Tibial nerve (tissue), 4 donors: Measurements from ENCODE around the gene CCDC78. TPM values are rescaled to one million over a fixed set of nuclear protein-coding genes. Genes with fewer than 3 reads are reported as not detected.
A peak's percentile ranks its signal among the peaks of the same experiment; 100 is the strongest.

ENCODE experiments used
- DNase-seq, 2 donors: peaks; one replicate each; pipeline ENCODE4 v3.0.0-alpha.2; 2019; ENCODE audit warnings: low spot score in 2 of 2
- H3K27ac ChIP-seq, 4 donors: fragments of 200-600 bp; sonication (generic) in 3 of 4; one replicate each; pipeline ENCODE4 v1.5.1; 2017 to 2019; ENCODE audit warnings: mild to moderate bottlenecking in 1 of 4
- H3K27me3 ChIP-seq, 2 donors: fragments of 200-600 bp; sonication (generic) in 1 of 2; one replicate each; pipeline versions ENCODE4 v1.5.1 to v1.6.0; 2017 to 2019
- H3K36me3 ChIP-seq, 3 donors: fragments of 200-600 bp; sonication (generic); one replicate each; pipeline ENCODE4 v1.5.1; 2018 to 2019
- H3K4me1 ChIP-seq, 4 donors: fragments of 200-600 bp; sonication (generic) in 3 of 4; one replicate each; pipeline ENCODE4 v1.5.1; 2017 to 2019
- H3K4me3 ChIP-seq, 4 donors: fragments of 200-600 bp; sonication (generic) in 3 of 4; one replicate each; pipeline ENCODE4 v1.5.1; 2017 to 2019; ENCODE audit warnings: mild to moderate bottlenecking in 1 of 4, moderate library complexity in 1 of 4
- H3K9me3 ChIP-seq, 4 donors: fragments of 200-600 bp; sonication (generic) in 3 of 4; one replicate each; pipeline ENCODE4 v1.5.1; 2017 to 2019
- CTCF ChIP-seq, 5 experiments: fragments of 200-600 bp in 3 of 5; fragments of 450-650 bp in 2 of 5; sonication (generic) in 3 of 5; IDR thresholded peaks; one replicate each; pipeline ENCODE4 v1.5.1; 2016 to 2019; ENCODE audit warnings: antibody characterized with exemption in 5 of 5, mild to moderate bottlenecking in 3 of 5, moderate library complexity in 2 of 5
- EP300 ChIP-seq, 2 donors: sonication (generic); formaldehyde crosslinking; IDR thresholded peaks; one replicate each; pipeline ENCODE4 v1.6.1; 2017; ENCODE audit warnings: antibody characterized with exemption in 2 of 2, mild to moderate bottlenecking in 1 of 2
- POLR2A ChIP-seq, 2 donors: fragments of 450-650 bp; IDR thresholded peaks; one replicate each; pipeline ENCODE4 v1.6.1; 2017; ENCODE audit warnings: antibody characterized with exemption in 2 of 2, mild to moderate bottlenecking in 2 of 2, moderate library complexity in 2 of 2
- WGBS, 2 donors: methylation state at CpG; one replicate each; pipeline ENCODE4 v1.1.5; 2018; 5-methylcytosine and 5-hydroxymethylcytosine counted together
- total RNA-seq, 4 donors: library from RNA; depleted of rRNA; stranded (reverse); fragments of >200 nt; gene quantifications; one replicate each; pipeline ENCODE4 v1.1.0, GENCODE V29; 2016

Gene CCDC78
- total RNA-seq, 4 donors from 2014 or later = 0.63 to 7.5 (median 3.0) TPM

DNA sequence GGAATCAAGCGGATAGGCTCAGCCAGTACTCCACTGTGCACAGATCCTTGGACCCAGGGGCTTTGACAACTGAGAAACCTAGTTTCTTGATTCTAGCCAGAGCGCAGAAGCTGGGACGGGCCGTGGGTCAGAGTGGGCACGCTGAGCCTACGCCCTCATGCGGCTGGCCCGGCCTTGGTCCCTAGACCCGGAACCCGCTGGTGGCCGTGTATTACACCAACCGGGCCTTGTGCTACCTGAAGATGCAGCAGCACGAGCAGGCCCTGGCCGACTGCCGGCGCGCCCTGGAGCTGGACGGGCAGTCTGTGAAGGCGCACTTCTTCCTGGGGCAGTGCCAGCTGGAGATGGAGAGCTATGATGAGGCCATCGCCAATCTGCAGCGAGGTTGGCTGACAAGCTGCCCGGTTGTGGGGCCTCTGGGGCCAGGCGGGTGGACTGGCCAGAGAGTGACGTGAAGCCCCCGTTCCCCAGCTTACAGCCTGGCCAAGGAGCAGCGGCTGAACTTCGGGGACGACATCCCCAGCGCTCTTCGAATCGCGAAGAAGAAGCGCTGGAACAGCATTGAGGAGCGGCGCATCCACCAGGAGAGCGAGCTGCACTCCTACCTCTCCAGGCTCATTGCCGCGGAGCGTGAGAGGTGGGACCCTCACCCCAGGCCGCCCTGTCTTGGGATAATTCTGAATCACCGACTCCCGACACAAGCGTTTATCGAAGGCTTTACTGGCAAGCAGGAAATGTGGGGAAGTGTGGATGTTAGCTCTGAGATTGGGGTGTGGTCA, 45.1 kb downstream of the CCDC78 start:
- H3K4me1 ChIP-seq = peaks cover 0 to 62% (median 42%) of the 10 kb centered on the region in 4 donors
- H3K27me3 ChIP-seq = no peaks in the 10 kb centered on the region
- no peak for TF ChIP-seq EP300 (IDR thresholded peaks at IDR 0.05)
- no peak for TF ChIP-seq CTCF (IDR thresholded peaks at IDR 0.05)
- TF ChIP-seq POLR2A (IDR thresholded peaks at IDR 0.05) = no peak
- H3K4me3 ChIP-seq = peak overlapping the region; percentile 69 to 91 (median 85)
- no peaks in the 10 kb centered on the region for H3K9me3 ChIP-seq
- H3K27ac ChIP-seq = peak overlapping the region; percentile 85 to 97 (median 94)
- peaks cover 0 to 33% (median 15%) of the 10 kb centered on the region in 3 donors for H3K36me3 ChIP-seq
- 48 to 62% methylated on average over 32 to 34 of the region's 44 CpGs for WGBS, 2 donors
- no peak for DNase-seq

DNA sequence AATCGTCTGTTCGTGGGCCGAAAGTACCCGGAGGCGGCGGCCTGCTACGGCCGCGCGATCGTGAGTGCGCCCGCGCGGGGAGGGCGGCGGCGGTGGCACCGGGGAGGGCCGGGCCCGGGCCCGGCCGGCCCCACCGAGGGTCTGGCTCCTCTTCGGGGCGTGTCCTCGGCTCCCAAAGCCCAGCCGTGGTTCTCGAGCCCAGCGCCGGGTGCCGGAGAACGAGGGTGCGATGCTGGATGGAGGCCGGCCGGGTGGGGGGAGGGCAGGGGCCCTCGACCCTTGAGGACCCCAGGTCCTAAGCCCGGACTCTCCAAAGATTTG, 45.7 kb downstream of the CCDC78 start:
- Histone ChIP-seq H3K27ac (peak overlapping the region; percentile 85 to 97 (median 94)), H3K4me1 (peaks cover 0 to 62% (median 45%) of the 10 kb centered on the region in 4 donors), H3K27me3 (no peaks in the 10 kb centered on the region), H3K4me3 (peak overlapping the region; percentile 69 to 91 (median 85)), H3K9me3 (no peaks in the 10 kb centered on the region), H3K36me3 (peaks cover 0 to 27% (median 15%) of the 10 kb centered on the region in 3 donors)
- TF ChIP-seq CTCF (IDR thresholded peaks at IDR 0.05) = no peak
- TF ChIP-seq POLR2A (IDR thresholded peaks at IDR 0.05) = no peak
- TF ChIP-seq EP300 (IDR thresholded peaks at IDR 0.05) = no peak
- DNase-seq = no peak
- WGBS, 2 donors = 0 to 1% methylated on average over 11 to 17 of the region's 38 CpGs

- 0 to 1% methylated on average over 32 to 44 of the region's 91 CpGs for WGBS, 2 donors
- DNase-seq = peak; percentile 74 to 81
- H3K4me1 ChIP-seq = peaks cover 0 to 61% (median 46%) of the 10 kb centered on the region in 4 donors
- no peaks in the 10 kb centered on the region for H3K27me3 ChIP-seq
- peak within 1 kb of the TSS; percentile 85 to 97 (median 94) for H3K27ac ChIP-seq
- H3K36me3 ChIP-seq = peaks cover 0 to 22% (median 15%) of the 10 kb centered on the region in 3 donors
- peak within 1 kb of the TSS; percentile 69 to 91 (median 85) for H3K4me3 ChIP-seq
- TF ChIP-seq CTCF (IDR thresholded peaks at IDR 0.05) (peak in 1 of 5 experiments; percentile 29), POLR2A (IDR thresholded peaks at IDR 0.05) (peak; percentile 59 to 88), EP300 (IDR thresholded peaks at IDR 0.05) (peak in 1 of 2 donors; percentile 60)
- no peaks in the 10 kb centered on the region for H3K9me3 ChIP-seq
Measured at GRCh38 chr16:679814-680624, 46.2 kb downstream of the CCDC78 start, which contains the start of gene STUB1. Gene STUB1, plus strand, starts transcription at chr16:680410. Its CDS starts 116 bp downstream, at chr16:680526.

GRCh38 chr16:678858-679813, 47.1 kb downstream of the CCDC78 start:
- whole genome bisulfite sequencing, 2 donors = 20 to 56% methylated on average over 17 to 50 of the region's 52 CpGs
- H3K4me3 ChIP-seq = peak overlapping the region; percentile 45 to 91 (median 85)
- H3K9me3 ChIP-seq = no peaks in the 10 kb centered on the region
- H3K27me3 ChIP-seq = no peaks in the 10 kb centered on the region
- H3K27ac ChIP-seq = peak overlapping the region; percentile 81 to 97 (median 90)
- no peak for TF ChIP-seq CTCF (IDR thresholded peaks at IDR 0.05)
- peak in 1 of 2 donors; percentile 12 for TF ChIP-seq EP300 (IDR thresholded peaks at IDR 0.05)
- TF ChIP-seq POLR2A (IDR thresholded peaks at IDR 0.05) = peak; percentile 28 to 31
- peak in 1 of 2 donors; percentile 39 for DNase-seq
- peaks cover 0 to 29% (median 15%) of the 10 kb centered on the region in 3 donors for H3K36me3 ChIP-seq
- peaks cover 0 to 63% (median 44%) of the 10 kb centered on the region in 4 donors for H3K4me1 ChIP-seq
